Astrocyte (in vitro differentiated cells and primary cell): ENCODE measurements around the gene SHBG. TPM values are rescaled to one million over a fixed set of nuclear protein-coding genes. Genes with fewer than 3 reads are reported as not detected.
A peak's percentile ranks its signal among the peaks of the same experiment; 100 is the strongest.

Experiments used
- DNase-seq: peaks from one replicate; pipeline ENCODE4 v3.0.0-alpha.2; 2010; ENCODE audit warnings: low read depth
- FAIRE-seq: peaks from 2 replicates; lab custom pipeline; 2011; peaks lifted over from hg19 to GRCh38; lab: Jason Lieb, UNC
- H2AFZ ChIP-seq: 2 replicates; pipeline ENCODE4 v1.6.0; 2012; ENCODE audit warnings: low read depth, low read length, inconsistent platforms
- H3K27ac ChIP-seq: 2 replicates; pipeline ENCODE4 v1.5.1; 2011; ENCODE audit warnings: low read depth, low read length, inconsistent platforms
- H3K27me3 ChIP-seq: 2 replicates; pipeline ENCODE4 v1.6.0; 2011; ENCODE audit warnings: low read length, inconsistent platforms; ENCODE audit not compliant: insufficient read depth
- H3K36me3 ChIP-seq: 2 replicates; pipeline ENCODE4 v1.5.1; 2011; ENCODE audit warnings: low read length, inconsistent platforms; ENCODE audit not compliant: insufficient read depth
- H3K4me1 ChIP-seq: 2 replicates; pipeline ENCODE4 v1.5.1; 2011; ENCODE audit warnings: low read length, inconsistent platforms; ENCODE audit not compliant: insufficient read depth
- H3K4me2 ChIP-seq: 2 replicates; pipeline ENCODE4 v1.6.0; 2012; ENCODE audit warnings: low read length, inconsistent platforms
- H3K4me3 ChIP-seq: 2 replicates; pipeline ENCODE4 v1.5.1; 2011; ENCODE audit warnings: low read depth, mild to moderate bottlenecking, low read length, inconsistent platforms; ENCODE audit not compliant: insufficient read depth
- H3K79me2 ChIP-seq: 2 replicates; pipeline ENCODE4 v1.6.0; 2012; ENCODE audit warnings: mild to moderate bottlenecking, low read length, inconsistent platforms; ENCODE audit not compliant: insufficient read depth
- H3K9ac ChIP-seq: 2 replicates; pipeline ENCODE4 v1.6.0; 2012; ENCODE audit warnings: mild to moderate bottlenecking, low read length, inconsistent platforms
- H3K9me3 ChIP-seq: 2 replicates; pipeline ENCODE4 v1.5.1; 2012; ENCODE audit warnings: low read depth, mild to moderate bottlenecking, low read length, inconsistent platforms; ENCODE audit not compliant: insufficient read depth
- H4K20me1 ChIP-seq: 2 replicates; pipeline ENCODE4 v1.6.0; 2012; ENCODE audit warnings: low read length, inconsistent platforms; ENCODE audit not compliant: insufficient read depth
- H3K27ac Mint-ChIP-seq: one replicate; pipeline ENCODE4 v1.8.0; 2021; ENCODE audit warnings: mild to moderate bottlenecking, mixed read lengths; ENCODE audit not compliant: unreplicated experiment
- H3K27me3 Mint-ChIP-seq: one replicate; pipeline ENCODE4 v1.8.0; 2021; ENCODE audit warnings: low read depth, mixed read lengths; ENCODE audit not compliant: unreplicated experiment
- H3K36me3 Mint-ChIP-seq: one replicate; pipeline ENCODE4 v1.8.0; 2021; ENCODE audit warnings: low read depth, mixed read lengths; ENCODE audit not compliant: unreplicated experiment
- H3K4me1 Mint-ChIP-seq: one replicate; pipeline ENCODE4 v1.8.0; 2021; ENCODE audit warnings: low read depth, mixed read lengths; ENCODE audit not compliant: unreplicated experiment
- H3K4me3 Mint-ChIP-seq: one replicate; pipeline ENCODE4 v1.8.0; 2021; ENCODE audit warnings: mild to moderate bottlenecking, moderate library complexity, mixed read lengths; ENCODE audit not compliant: unreplicated experiment
- H3K9me3 Mint-ChIP-seq: one replicate; pipeline ENCODE4 v1.8.0; 2021; ENCODE audit warnings: mild to moderate bottlenecking, mixed read lengths; ENCODE audit not compliant: unreplicated experiment
- EZH2 ChIP-seq: IDR thresholded peaks from 2 replicates; pipeline ENCODE4 v1.6.1; 2012; ENCODE audit warnings: mild to moderate bottlenecking, low read length, inconsistent platforms; ENCODE audit not compliant: insufficient read depth
- total RNA-seq: library from RNA; stranded (reverse); gene quantifications from 2 replicates; pipeline ENCODE4 v1.2.1, GENCODE V29; 2021
- TF ChIP-seq, protein P1 (sequence below): IDR thresholded peaks from 2 replicates; pipeline ENCODE4 v1.5.1; 2011; ENCODE audit warnings: low read depth, mild to moderate bottlenecking, inconsistent platforms, low read length, moderate library complexity; ENCODE audit not compliant: insufficient read depth

SHBG gene
- total RNA-seq, 1 donor from 2014 or later = 0.79 TPM

DNA sequence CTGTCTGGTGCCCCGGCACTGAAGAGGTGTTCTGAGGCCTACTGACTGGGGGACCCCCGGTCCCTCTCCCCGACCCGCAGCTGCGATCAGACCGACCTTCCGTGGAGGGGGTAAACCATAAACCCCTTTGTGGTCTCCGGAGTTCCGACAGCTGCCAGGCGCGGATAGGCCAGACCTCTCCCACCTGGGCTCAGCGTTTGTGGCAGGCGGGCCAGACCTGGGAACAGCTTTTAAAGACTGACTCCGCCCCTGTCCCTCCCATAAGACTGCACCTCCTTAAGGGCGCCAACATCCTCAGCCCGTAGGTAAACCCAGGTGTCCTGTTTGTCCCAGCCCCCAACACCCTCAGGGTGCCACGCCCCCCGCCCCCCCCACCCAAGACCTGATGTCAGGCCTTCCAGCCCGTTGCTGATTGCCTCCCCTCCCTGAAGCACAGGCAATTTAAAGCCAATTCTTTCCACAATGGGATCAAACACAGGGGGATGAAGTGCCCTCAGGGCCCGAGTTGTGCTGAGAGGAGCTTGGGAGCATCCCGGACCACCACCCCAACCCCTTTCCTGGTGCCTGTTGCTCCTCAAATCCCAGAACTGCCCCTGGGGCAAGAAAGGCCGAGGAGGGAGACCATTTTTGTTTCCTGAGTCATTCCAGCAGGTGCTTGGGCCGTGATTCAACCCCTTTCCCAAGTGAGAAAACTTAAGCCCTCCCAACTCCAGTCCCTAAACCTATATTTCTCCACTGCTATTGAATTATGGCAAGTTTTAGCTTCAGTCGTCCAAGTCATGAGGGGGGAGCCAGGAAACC is 39.8 kb upstream of the SHBG start, which contains the start of gene SOX15:
SOX15 (minus strand) TSS at position 204 of the 801 bp plus-strand sequence. CDS start 418 bp downstream, outside the sequence.
- H3K4me2 ChIP-seq = peak within 1 kb of the TSS; percentile 81
- H3K27me3 Mint-ChIP-seq = no peaks in the 10 kb centered on the region
- FAIRE-seq (no peak), DNase-seq (peak; percentile 35)
- no peaks in the 10 kb centered on the region for H3K9me3 ChIP-seq
- H3K9ac ChIP-seq = peak within 1 kb of the TSS; percentile 76
- peak within 1 kb of the TSS; percentile 54 for H3K4me3 Mint-ChIP-seq
- peaks cover 41% of the 10 kb centered on the region for H4K20me1 ChIP-seq
- peaks cover 25% of the 10 kb centered on the region for H3K36me3 ChIP-seq
- peaks cover 34% of the 10 kb centered on the region for H3K79me2 ChIP-seq
- H3K36me3 Mint-ChIP-seq = peaks cover 25% of the 10 kb centered on the region
- no peaks in the 10 kb centered on the region for H3K9me3 Mint-ChIP-seq
- no peaks in the 10 kb centered on the region for H3K27me3 ChIP-seq
- H3K27ac Mint-ChIP-seq = peak within 1 kb of the TSS; percentile 85
- peaks cover 43% of the 10 kb centered on the region for H3K4me1 Mint-ChIP-seq
- H3K4me1 ChIP-seq = peaks cover 50% of the 10 kb centered on the region
- no peak within 1 kb of the TSS for H3K4me3 ChIP-seq
- peak within 1 kb of the TSS; percentile 82 for H3K27ac ChIP-seq
- TF ChIP-seq, protein P1, sequence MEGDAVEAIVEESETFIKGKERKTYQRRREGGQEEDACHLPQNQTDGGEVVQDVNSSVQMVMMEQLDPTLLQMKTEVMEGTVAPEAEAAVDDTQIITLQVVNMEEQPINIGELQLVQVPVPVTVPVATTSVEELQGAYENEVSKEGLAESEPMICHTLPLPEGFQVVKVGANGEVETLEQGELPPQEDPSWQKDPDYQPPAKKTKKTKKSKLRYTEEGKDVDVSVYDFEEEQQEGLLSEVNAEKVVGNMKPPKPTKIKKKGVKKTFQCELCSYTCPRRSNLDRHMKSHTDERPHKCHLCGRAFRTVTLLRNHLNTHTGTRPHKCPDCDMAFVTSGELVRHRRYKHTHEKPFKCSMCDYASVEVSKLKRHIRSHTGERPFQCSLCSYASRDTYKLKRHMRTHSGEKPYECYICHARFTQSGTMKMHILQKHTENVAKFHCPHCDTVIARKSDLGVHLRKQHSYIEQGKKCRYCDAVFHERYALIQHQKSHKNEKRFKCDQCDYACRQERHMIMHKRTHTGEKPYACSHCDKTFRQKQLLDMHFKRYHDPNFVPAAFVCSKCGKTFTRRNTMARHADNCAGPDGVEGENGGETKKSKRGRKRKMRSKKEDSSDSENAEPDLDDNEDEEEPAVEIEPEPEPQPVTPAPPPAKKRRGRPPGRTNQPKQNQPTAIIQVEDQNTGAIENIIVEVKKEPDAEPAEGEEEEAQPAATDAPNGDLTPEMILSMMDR = no peak
- no peak for TF ChIP-seq EZH2
- no peak within 1 kb of the TSS for H2AFZ ChIP-seq

DNA sequence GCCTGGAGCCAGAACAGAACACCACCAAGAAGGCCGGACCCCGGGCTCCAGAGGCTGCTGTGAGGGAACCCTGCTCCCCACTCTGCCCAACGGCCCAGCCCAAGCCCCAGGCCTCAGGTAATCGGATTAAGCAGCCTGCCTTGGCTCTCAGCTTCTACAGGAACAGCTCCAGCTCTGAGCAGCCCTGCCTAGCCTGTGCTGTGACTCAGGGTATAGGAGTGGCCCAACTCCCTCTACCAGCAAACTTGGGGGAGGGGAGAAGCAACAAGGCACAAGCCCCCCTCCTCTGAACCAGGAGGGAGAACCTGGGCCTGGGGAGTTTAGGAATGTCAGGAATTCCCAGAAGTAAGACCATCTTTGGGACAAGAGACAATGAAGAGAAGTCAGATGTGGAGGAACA is 39.2 kb upstream of the SHBG start:
- Mint-ChIP-seq H3K9me3 (no peaks in the 10 kb centered on the region), H3K36me3 (peaks cover 29% of the 10 kb centered on the region), H3K4me1 (peaks cover 41% of the 10 kb centered on the region), H3K4me3 (peak overlapping the region; percentile 54), H3K27me3 (no peaks in the 10 kb centered on the region), H3K27ac (peak overlapping the region; percentile 85)
- FAIRE-seq (no peak), DNase-seq (peak; percentile 60)
- Histone ChIP-seq H3K27ac (peak overlapping the region; percentile 82), H4K20me1 (peaks cover 41% of the 10 kb centered on the region), H3K9me3 (no peaks in the 10 kb centered on the region), H3K4me2 (peak overlapping the region; percentile 76), H3K36me3 (peaks cover 31% of the 10 kb centered on the region), H3K4me3 (no peak overlapping the region), H3K9ac (peak overlapping the region; percentile 76), H3K79me2 (peaks cover 28% of the 10 kb centered on the region), H2AFZ (no peak overlapping the region), H3K4me1 (peaks cover 50% of the 10 kb centered on the region), H3K27me3 (no peaks in the 10 kb centered on the region)
- TF ChIP-seq, protein P1 = no peak
- no peak for TF ChIP-seq EZH2

DNA sequence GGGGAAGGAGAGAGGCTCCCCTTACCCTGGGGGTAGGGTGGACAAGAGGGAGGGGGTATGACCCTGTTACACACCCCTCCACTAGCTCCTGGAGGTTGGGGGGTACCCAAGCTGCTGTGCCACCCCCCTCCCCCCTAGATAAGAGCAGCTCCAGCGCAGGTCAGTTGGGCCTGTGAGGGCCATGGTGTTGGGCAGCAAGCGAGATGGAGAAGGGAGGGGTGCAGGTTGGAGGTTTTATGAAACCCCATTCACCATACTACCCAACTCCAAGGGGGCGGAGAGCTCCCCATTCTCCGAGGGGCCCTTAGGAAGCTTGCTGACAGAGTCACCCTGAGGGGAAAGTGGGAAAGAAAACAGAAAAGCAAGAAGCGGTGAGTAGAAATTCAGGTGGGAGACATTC is 38.3 kb upstream of the SHBG start:
- H3K27me3 Mint-ChIP-seq = no peaks in the 10 kb centered on the region
- peaks cover 30% of the 10 kb centered on the region for H3K36me3 Mint-ChIP-seq
- Histone ChIP-seq H3K27me3 (no peaks in the 10 kb centered on the region), H3K4me2 (no peak overlapping the region), H3K27ac (no peak overlapping the region), H3K4me1 (peaks cover 46% of the 10 kb centered on the region), H3K9ac (peak overlapping the region; percentile 76), H4K20me1 (peaks cover 45% of the 10 kb centered on the region), H3K4me3 (no peak overlapping the region), H3K36me3 (peaks cover 38% of the 10 kb centered on the region), H3K79me2 (peaks cover 21% of the 10 kb centered on the region), H3K9me3 (no peaks in the 10 kb centered on the region), H2AFZ (no peak overlapping the region)
- peak overlapping the region; percentile 85 for H3K27ac Mint-ChIP-seq
- DNase-seq (no peak), FAIRE-seq (no peak)
- peaks cover 36% of the 10 kb centered on the region for H3K4me1 Mint-ChIP-seq
- no peak for TF ChIP-seq EZH2
- TF ChIP-seq, protein P1 = no peak
- no peak overlapping the region for H3K4me3 Mint-ChIP-seq
- no peaks in the 10 kb centered on the region for H3K9me3 Mint-ChIP-seq
